ENCODE measurements around the gene MOGAT3. TPM values are rescaled to one million over a fixed set of nuclear protein-coding genes. Genes with fewer than 3 reads are reported as not detected.

The MOGAT3 gene
- total and polyA plus RNA-seq, 2 of the 4 experiments (the other 2 are of a cell fraction): not detected

DNA sequence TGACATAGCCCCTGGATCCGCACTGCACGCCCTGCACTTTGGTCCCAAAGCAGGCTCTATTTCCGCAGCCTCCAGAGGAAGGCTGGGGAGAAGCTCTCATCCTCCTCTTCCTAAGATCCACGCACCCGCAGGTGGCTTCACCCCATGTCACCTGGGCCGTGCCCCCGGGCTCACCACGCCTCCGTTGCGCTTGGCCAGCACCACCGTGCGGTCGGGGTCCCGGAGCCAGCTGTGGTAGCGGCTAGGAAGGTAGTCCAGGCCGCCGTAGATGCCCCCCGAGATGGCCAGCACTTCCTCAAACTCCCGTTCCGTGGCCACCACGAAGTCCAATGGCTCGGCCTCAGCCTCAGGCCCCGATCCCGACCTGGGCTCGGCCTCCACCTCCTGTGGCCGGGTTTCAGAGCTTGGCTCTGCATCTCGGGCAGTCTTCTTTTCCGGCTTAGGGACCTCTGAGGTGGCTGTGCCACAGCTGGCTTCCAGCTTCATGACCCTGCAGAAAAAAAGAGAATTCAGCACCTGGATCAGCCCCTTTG, 26.4 kb downstream of the MOGAT3 start:
- no peak overlapping the region for H2AK5ac ChIP-seq (ENCODE audit: low read depth, low read length)
- no peak overlapping the region for H4K91ac ChIP-seq (ENCODE audit: insufficient read depth, low read depth, low read length)
- H3K27me3 ChIP-seq (ENCODE audit: control insufficient read depth, insufficient read depth, low read length): peaks cover 89% of the 10 kb centered on the region
- H4K20me1 ChIP-seq (ENCODE audit: insufficient read depth, low read length): no peaks in the 10 kb centered on the region; the same call in 1 of the 2 replicates
- no peak overlapping the region for H2BK15ac ChIP-seq (ENCODE audit: low read depth, low read length)
- 0 out of 4 replicates have a peak, but pooled peaks cover 0 to under 1% of the 10 kb centered on the region in 2 experiments for H3K79me1 ChIP-seq (ENCODE audit: low read depth in 1 of 2, low read length in 2 of 2)
- H3K9ac ChIP-seq (ENCODE audit: low read depth, low read length): no peak overlapping the region
- no peak for DNase-seq
- in situ Hi-C loops (cut with MboI; ENCODE audit: low sequenced_read_pairs): no loop called here
- H4K5ac ChIP-seq (ENCODE audit: low read depth, low read length): no peak overlapping the region
- H3K4me1 ChIP-seq (ENCODE audit: control insufficient read depth, insufficient read depth, low read length): peaks cover 8% of the 10 kb centered on the region
- H2BK5ac ChIP-seq (ENCODE audit: low read depth, low read length, poor library complexity, severe bottlenecking): no peak overlapping the region
- POLR2A ChIA-PET (ENCODE audit: unreplicated experiment): interaction anchor here (0.9 kb wide), 1 partner anchor 9 kb away, joined by 3 read pairs; the partner anchor contains the start of gene VGF
- 4% methylated on average over 16 of the region's 28 CpGs; no CpG with 5 or more reads in 1 of the 2 experiments for WGBS, 2 experiments (ENCODE audit: extremely low coverage in 2 of 2, insufficient read length in 1 of 2)
- CTCF ChIA-PET: no interaction called here
- H3K14ac ChIP-seq (replicated peaks; ENCODE audit: low read depth, low read length): no peak overlapping the region
- no peak overlapping the region for H3K4me3 ChIP-seq (ENCODE audit: insufficient read depth, low read depth, low read length)
- peaks cover 4% of the 10 kb centered on the region; the same call in 1 of the 2 replicates for H3K9me3 ChIP-seq (ENCODE audit: control insufficient read depth, insufficient read depth, low read length)
- TF ChIP-seq ELK1 (IDR thresholded peaks at IDR 0.05; ENCODE audit: borderline replicate concordance, low read depth, low read length): no peak
- TF ChIP-seq CEBPB (IDR thresholded peaks at IDR 0.05; ENCODE audit: low read depth, low read length): no peak
- TF ChIP-seq BHLHE40 (IDR thresholded peaks at IDR 0.05; ENCODE audit: low read depth, low read length): no peak
- no peak for TF ChIP-seq POLR2A (IDR thresholded peaks at IDR 0.05; ENCODE audit: low read depth, low read length)
- no peak for TF ChIP-seq RFX5 (IDR thresholded peaks at IDR 0.05; ENCODE audit: low read depth, low read length)
- H4K8ac ChIP-seq (ENCODE audit: low read depth in 2 of 2, low read length in 2 of 2): no peak overlapping the region
- no peak overlapping the region for H3K18ac ChIP-seq (ENCODE audit: low read depth, low read length)
- H3K9me1 ChIP-seq (ENCODE audit: insufficient read depth, low read length): peaks cover 3% of the 10 kb centered on the region
- intact Hi-C loops (cut with micrococcal nuclease): no loop called here
- H2BK120ac ChIP-seq (ENCODE audit: low read depth, low read length): no peak overlapping the region
- dilution Hi-C loops (cut with HindIII; ENCODE audit: low sequenced_read_pairs, unreplicated experiment): no loop called here
- no peak overlapping the region for H3K23ac ChIP-seq (ENCODE audit: low read depth, low read length)
- H2AK9ac ChIP-seq (replicated peaks; ENCODE audit: low read depth, low read length, poor library complexity): no peak overlapping the region
- H3K4ac ChIP-seq (ENCODE audit: low read depth, low read length): no peak overlapping the region
- no peak overlapping the region for H3K27ac ChIP-seq (ENCODE audit: insufficient read depth, low read length)
- H3K56ac ChIP-seq (ENCODE audit: extremely low read depth, insufficient read depth, low read length): no peak overlapping the region
- no peak overlapping the region for H3K4me2 ChIP-seq (ENCODE audit: low read depth, low read length)
- no TSS peak for BruUV-seq (replicated peaks)
- H2BK20ac ChIP-seq (ENCODE audit: low read depth, low read length): no peak overlapping the region
- ATAC-seq (ENCODE audit: low read depth): no peak
- peak overlapping the region; percentile 75 for H2AFZ ChIP-seq (replicated peaks; ENCODE audit: low read length, poor library complexity)
- no peaks in the 10 kb centered on the region for H3K36me3 ChIP-seq (ENCODE audit: control insufficient read depth, insufficient read depth, low read length)

Data from IMR-90 (cell line).